Left ventricle myocardium inferior (tissue), 1 donor: ENCODE measurements around the gene IGFBP7. TPM values are rescaled to one million over a fixed set of nuclear protein-coding genes. Genes with fewer than 3 reads are reported as not detected.

ENCODE experiments used
- DNase-seq: peaks from one replicate; pipeline ENCODE4 v3.0.0-alpha.2; 2020
- H3K27ac ChIP-seq: fragments of 200-600 bp; replicated peaks from 2 replicates; pipeline ENCODE4 v1.8.0; 2021
- H3K27me3 ChIP-seq: fragments of 200-600 bp; 2 replicates; pipeline ENCODE4 v1.8.0; 2021; ENCODE audit warnings: low read depth
- H3K36me3 ChIP-seq: fragments of 200-600 bp; 2 replicates; pipeline ENCODE4 v1.8.0; 2021
- H3K4me1 ChIP-seq: fragments of 200-600 bp; 2 replicates; pipeline ENCODE4 v1.8.0; 2021
- H3K4me3 ChIP-seq: fragments of 200-600 bp; 2 replicates; pipeline ENCODE4 v1.8.0; 2021; ENCODE audit warnings: mild to moderate bottlenecking, moderate library complexity
- H3K9me3 ChIP-seq: fragments of 200-600 bp; replicated peaks from 2 replicates; pipeline ENCODE4 v1.8.0; 2021
- CTCF ChIP-seq: fragments of 200-600 bp; IDR thresholded peaks from 2 replicates; pipeline ENCODE4 v1.8.0; 2021; ENCODE audit warnings: antibody characterized with exemption, mild to moderate bottlenecking, borderline replicate concordance
- intact Hi-C: fragments of 100-400 bp; cut with micrococcal nuclease; formaldehyde crosslinking; loops from one replicate; pipeline ENCODE4 v1.11.0; 2022
- total RNA-seq: library from RNA; stranded (reverse); fragmentation: NEBNext Ultra II Directional; extraction: Animal tissue kit (Norgen Biotek cat#: 25700); gene quantifications from one replicate; pipeline ENCODE4 v1.2.1, GENCODE V29; 2021
- donor health status: DM: no; HTN: yes; CAD: no; lungs with severe emphysema.

Gene IGFBP7
- total RNA-seq, 1 donor from 2014 or later = 698 TPM

- Histone ChIP-seq H3K27ac (no peak overlapping the region), H3K9me3 (no peaks in the 10 kb centered on the region), H3K36me3 (no peaks in the 10 kb centered on the region), H3K4me1 (no peaks in the 10 kb centered on the region), H3K4me3 (no peak overlapping the region), H3K27me3 (no peaks in the 10 kb centered on the region)
- intact Hi-C loops = no loop called here
- no peak for DNase-seq
- no peak for TF ChIP-seq CTCF
These were observed 39.6 kb upstream of the IGFBP7 start for GRCh38 chr4:57149833-57150232.

- Histone ChIP-seq H3K4me3 (no peak overlapping the region), H3K36me3 (no peaks in the 10 kb centered on the region), H3K4me1 (no peaks in the 10 kb centered on the region), H3K9me3 (no peaks in the 10 kb centered on the region), H3K27ac (no peak overlapping the region), H3K27me3 (no peaks in the 10 kb centered on the region)
- no peak for DNase-seq
- intact Hi-C loops = no loop called here
- TF ChIP-seq CTCF = no peak
These were observed 38.8 kb upstream of the IGFBP7 start for GRCh38 chr4:57148831-57149505.

- H3K27ac ChIP-seq = no peak overlapping the region
- intact Hi-C loops = no loop called here
- no peak for TF ChIP-seq CTCF
- no peaks in the 10 kb centered on the region for H3K27me3 ChIP-seq
- H3K4me1 ChIP-seq = no peaks in the 10 kb centered on the region
- H3K4me3 ChIP-seq = no peak overlapping the region
- H3K36me3 ChIP-seq = no peaks in the 10 kb centered on the region
- no peaks in the 10 kb centered on the region for H3K9me3 ChIP-seq
- DNase-seq = no peak
These were observed 38.0 kb upstream of the IGFBP7 start for GRCh38 chr4:57148177-57148576.

GRCh38 chr4:57147335-57148060 is 37.3 kb upstream of the IGFBP7 start:
- Histone ChIP-seq H3K27me3 (no peaks in the 10 kb centered on the region), H3K4me3 (no peak overlapping the region), H3K36me3 (no peaks in the 10 kb centered on the region), H3K27ac (no peak overlapping the region), H3K9me3 (no peaks in the 10 kb centered on the region), H3K4me1 (no peaks in the 10 kb centered on the region)
- no peak for DNase-seq
- intact Hi-C loops = no loop called here
- no peak for TF ChIP-seq CTCF

GRCh38 chr4:57146444-57146843 is 36.3 kb upstream of the IGFBP7 start:
- Histone ChIP-seq H3K4me1 (no peaks in the 10 kb centered on the region), H3K27me3 (no peaks in the 10 kb centered on the region)

More at GRCh38 chr4:57146444-57146843, 36.3 kb upstream of the IGFBP7 start:
- intact Hi-C loops = no loop called here
- H3K4me3 ChIP-seq = no peak overlapping the region
- DNase-seq = no peak
- H3K36me3 ChIP-seq = no peaks in the 10 kb centered on the region
- H3K9me3 ChIP-seq = no peaks in the 10 kb centered on the region
- H3K27ac ChIP-seq = no peak overlapping the region
- no peak for TF ChIP-seq CTCF
